ENCODE data around the gene ACTN2. TPM values are rescaled to one million over a fixed set of nuclear protein-coding genes. Genes with fewer than 3 reads are reported as not detected.

Gene ACTN2
- polyA plus RNA-seq, 3 donors: 0.07 TPM; not detected in 2

DNA sequence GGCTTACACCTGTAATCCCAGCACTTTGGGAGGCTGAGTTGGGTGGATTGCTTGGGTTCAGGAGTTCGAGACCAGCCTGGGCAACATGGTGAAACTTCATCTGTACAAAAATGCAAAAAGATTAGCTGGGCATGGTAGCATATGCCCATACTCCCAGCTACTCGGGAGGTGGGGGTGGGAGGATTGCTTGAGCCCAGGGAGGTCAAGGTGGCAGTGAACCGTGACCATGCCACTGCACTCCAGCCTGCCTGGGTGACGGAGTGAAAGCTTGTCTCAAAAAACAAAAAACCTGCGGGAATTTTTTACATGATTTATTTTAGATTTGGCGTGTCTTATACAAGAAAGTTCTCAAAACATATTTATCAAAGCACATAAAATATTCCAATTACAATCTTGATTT, 81.0 kb downstream of the ACTN2 start:
- no peaks in the 10 kb centered on the region for H3K36me3 Mint-ChIP-seq
- H4K20me1 ChIP-seq (ENCODE audit: insufficient read depth, low read length): no peaks in the 10 kb centered on the region
- WGBS (ENCODE audit: insufficient coverage): 100% methylated on average over 2 of the region's 6 CpGs
- H3K9me3 ChIP-seq (replicated peaks in 1 of 2; ENCODE audit: control insufficient read depth in 1 of 2, insufficient read depth in 1 of 2, low read length in 2 of 2): no peaks in the 10 kb centered on the region
- peaks cover 0 to 2% (median 0%) of the 10 kb centered on the region in 7 donors for H3K9me3 Mint-ChIP-seq
- no peak overlapping the region for H3K27ac Mint-ChIP-seq
- H3K27me3 Mint-ChIP-seq (ENCODE audit: low read depth in 3 of 3): peaks cover 9 to 12% (median 9%) of the 10 kb centered on the region in 3 donors
- no peak overlapping the region for H3K4me2 ChIP-seq (replicated peaks; ENCODE audit: extremely low read depth, low read length, poor library complexity, severe bottlenecking)
- no peak overlapping the region for H3K9ac ChIP-seq (ENCODE audit: insufficient read depth, low read length, poor library complexity, severe bottlenecking)
- no peaks in the 10 kb centered on the region for H3K4me1 Mint-ChIP-seq
- no peaks in the 10 kb centered on the region for H3K36me3 ChIP-seq (replicated peaks in 1 of 2; ENCODE audit: control insufficient read depth in 1 of 2, insufficient read depth in 2 of 2, low read length in 2 of 2)
- intact Hi-C loops (cut with micrococcal nuclease): no loop called here
- H3K4me3 ChIP-seq (replicated peaks in 1 of 3; ENCODE audit: low read depth in 2 of 3, low read length in 3 of 3): no peak overlapping the region
- H3K4me3 Mint-ChIP-seq: peak overlapping the region in 1 of 2 donors; percentile 43
- TF ChIP-seq, protein P1, sequence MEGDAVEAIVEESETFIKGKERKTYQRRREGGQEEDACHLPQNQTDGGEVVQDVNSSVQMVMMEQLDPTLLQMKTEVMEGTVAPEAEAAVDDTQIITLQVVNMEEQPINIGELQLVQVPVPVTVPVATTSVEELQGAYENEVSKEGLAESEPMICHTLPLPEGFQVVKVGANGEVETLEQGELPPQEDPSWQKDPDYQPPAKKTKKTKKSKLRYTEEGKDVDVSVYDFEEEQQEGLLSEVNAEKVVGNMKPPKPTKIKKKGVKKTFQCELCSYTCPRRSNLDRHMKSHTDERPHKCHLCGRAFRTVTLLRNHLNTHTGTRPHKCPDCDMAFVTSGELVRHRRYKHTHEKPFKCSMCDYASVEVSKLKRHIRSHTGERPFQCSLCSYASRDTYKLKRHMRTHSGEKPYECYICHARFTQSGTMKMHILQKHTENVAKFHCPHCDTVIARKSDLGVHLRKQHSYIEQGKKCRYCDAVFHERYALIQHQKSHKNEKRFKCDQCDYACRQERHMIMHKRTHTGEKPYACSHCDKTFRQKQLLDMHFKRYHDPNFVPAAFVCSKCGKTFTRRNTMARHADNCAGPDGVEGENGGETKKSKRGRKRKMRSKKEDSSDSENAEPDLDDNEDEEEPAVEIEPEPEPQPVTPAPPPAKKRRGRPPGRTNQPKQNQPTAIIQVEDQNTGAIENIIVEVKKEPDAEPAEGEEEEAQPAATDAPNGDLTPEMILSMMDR (IDR thresholded peaks at IDR 0.05): no peak
- H3K4me1 ChIP-seq (ENCODE audit: control insufficient read depth in 1 of 2, insufficient read depth in 2 of 2, low read length in 2 of 2): no peaks in the 10 kb centered on the region
- no peaks in the 10 kb centered on the region for H3K79me2 ChIP-seq (ENCODE audit: insufficient read depth, low read length)
- no peak for DNase-seq
- no peak overlapping the region for H2AFZ ChIP-seq (ENCODE audit: insufficient read depth, low read depth, low read length, poor library complexity, severe bottlenecking)
- no peak overlapping the region for H3K27ac ChIP-seq (ENCODE audit: low read depth in 1 of 2, low read length in 2 of 2)
- H3K27me3 ChIP-seq (ENCODE audit: control insufficient read depth in 2 of 2, insufficient read depth in 2 of 2, low read length in 2 of 2): peaks cover 0 to 3% of the 10 kb centered on the region in 2 donors

DNA sequence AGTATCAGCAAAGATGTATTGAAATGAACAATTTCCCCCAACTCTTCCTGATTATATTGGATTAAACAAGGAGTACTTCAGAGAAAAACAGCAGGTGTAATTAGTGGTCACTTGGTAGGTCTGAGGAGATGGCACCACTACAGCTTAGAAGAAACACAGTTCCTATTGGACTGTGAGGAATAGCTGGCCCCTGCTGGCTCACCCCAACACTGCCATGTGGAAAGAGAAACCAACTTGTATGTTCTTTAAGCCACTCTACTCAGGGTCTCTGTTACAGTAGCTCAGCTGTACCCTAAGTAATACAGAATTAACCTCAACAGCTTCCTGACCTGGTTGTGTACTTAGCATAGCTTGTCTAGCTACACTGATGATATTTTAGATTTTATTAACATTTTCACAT, 82.3 kb downstream of the ACTN2 start:
- Histone ChIP-seq H3K9me3 (replicated peaks in 1 of 2; ENCODE audit: control insufficient read depth in 1 of 2, insufficient read depth in 1 of 2, low read length in 2 of 2) (no peaks in the 10 kb centered on the region), H2AFZ (ENCODE audit: insufficient read depth, low read depth, low read length, poor library complexity, severe bottlenecking) (no peak overlapping the region), H4K20me1 (ENCODE audit: insufficient read depth, low read length) (no peaks in the 10 kb centered on the region), H3K4me3 (replicated peaks in 1 of 3; ENCODE audit: low read depth in 2 of 3, low read length in 3 of 3) (no peak overlapping the region), H3K79me2 (ENCODE audit: insufficient read depth, low read length) (no peaks in the 10 kb centered on the region), H3K4me2 (replicated peaks; ENCODE audit: extremely low read depth, low read length, poor library complexity, severe bottlenecking) (no peak overlapping the region), H3K9ac (ENCODE audit: insufficient read depth, low read length, poor library complexity, severe bottlenecking) (no peak overlapping the region), H3K27me3 (ENCODE audit: control insufficient read depth in 2 of 2, insufficient read depth in 2 of 2, low read length in 2 of 2) (peaks cover 0 to 3% of the 10 kb centered on the region in 2 donors), H3K27ac (ENCODE audit: low read depth in 1 of 2, low read length in 2 of 2) (no peak overlapping the region), H3K36me3 (replicated peaks in 1 of 2; ENCODE audit: control insufficient read depth in 1 of 2, insufficient read depth in 2 of 2, low read length in 2 of 2) (no peaks in the 10 kb centered on the region), H3K4me1 (ENCODE audit: control insufficient read depth in 1 of 2, insufficient read depth in 2 of 2, low read length in 2 of 2) (no peaks in the 10 kb centered on the region)
- Mint-ChIP-seq H3K27ac (no peak overlapping the region), H3K27me3 (ENCODE audit: low read depth in 3 of 3) (peaks cover 7 to 12% (median 9%) of the 10 kb centered on the region in 3 donors), H3K4me3 (no peak overlapping the region), H3K4me1 (no peaks in the 10 kb centered on the region), H3K9me3 (peaks cover 0 to 2% (median 0%) of the 10 kb centered on the region in 7 donors), H3K36me3 (no peaks in the 10 kb centered on the region)
- TF ChIP-seq, protein P1 (IDR thresholded peaks at IDR 0.05): no peak
- intact Hi-C loops (cut with micrococcal nuclease): no loop called here
- no peak for DNase-seq

Data from CD14-positive monocyte (primary cell).